AG09319 (cell line): Measurements from ENCODE around the gene ZNF385D.

Experiments used
- DNase-seq: peaks from one replicate; pipeline ENCODE4 v3.0.0-alpha.2; 2010; ENCODE audit warnings: low read depth; ENCODE audit errors: extremely low read depth
- TF ChIP-seq, protein P1 (sequence below): IDR thresholded peaks from 2 replicates; pipeline ENCODE4 v1.5.1; 2011; ENCODE audit warnings: low read depth, mild to moderate bottlenecking, inconsistent platforms, low read length, moderate library complexity

Gene ZNF385D

GRCh38 chr3:21542656-21543379 is 208.2 kb downstream of the ZNF385D start:
- TF ChIP-seq, protein P1, sequence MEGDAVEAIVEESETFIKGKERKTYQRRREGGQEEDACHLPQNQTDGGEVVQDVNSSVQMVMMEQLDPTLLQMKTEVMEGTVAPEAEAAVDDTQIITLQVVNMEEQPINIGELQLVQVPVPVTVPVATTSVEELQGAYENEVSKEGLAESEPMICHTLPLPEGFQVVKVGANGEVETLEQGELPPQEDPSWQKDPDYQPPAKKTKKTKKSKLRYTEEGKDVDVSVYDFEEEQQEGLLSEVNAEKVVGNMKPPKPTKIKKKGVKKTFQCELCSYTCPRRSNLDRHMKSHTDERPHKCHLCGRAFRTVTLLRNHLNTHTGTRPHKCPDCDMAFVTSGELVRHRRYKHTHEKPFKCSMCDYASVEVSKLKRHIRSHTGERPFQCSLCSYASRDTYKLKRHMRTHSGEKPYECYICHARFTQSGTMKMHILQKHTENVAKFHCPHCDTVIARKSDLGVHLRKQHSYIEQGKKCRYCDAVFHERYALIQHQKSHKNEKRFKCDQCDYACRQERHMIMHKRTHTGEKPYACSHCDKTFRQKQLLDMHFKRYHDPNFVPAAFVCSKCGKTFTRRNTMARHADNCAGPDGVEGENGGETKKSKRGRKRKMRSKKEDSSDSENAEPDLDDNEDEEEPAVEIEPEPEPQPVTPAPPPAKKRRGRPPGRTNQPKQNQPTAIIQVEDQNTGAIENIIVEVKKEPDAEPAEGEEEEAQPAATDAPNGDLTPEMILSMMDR: no peak
- no peak for DNase-seq

DNA sequence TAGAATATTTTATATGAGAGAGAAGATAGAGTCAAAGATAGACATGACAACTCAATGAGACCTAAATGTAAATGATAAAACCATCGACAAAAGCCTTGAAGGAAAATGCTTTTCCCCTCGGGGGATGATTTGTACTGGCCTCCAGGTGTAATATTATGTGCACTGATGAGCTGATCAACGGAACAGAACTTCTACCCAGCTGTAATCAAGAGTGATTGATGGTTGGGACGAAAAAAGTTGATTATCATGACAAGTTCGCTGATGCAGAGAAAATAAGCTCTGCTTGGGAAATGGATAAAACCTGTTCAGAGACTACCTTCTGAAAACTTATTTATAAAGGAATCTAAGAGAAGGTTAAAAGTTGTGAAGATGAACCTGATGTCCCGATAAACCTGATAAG is 210.7 kb downstream of the ZNF385D start:
- DNase-seq: no peak
- TF ChIP-seq, protein P1: no peak

- no peak for DNase-seq
- TF ChIP-seq, protein P1: no peak
Observed at GRCh38 chr3:21534462-21534861, 216.5 kb downstream of the ZNF385D start.

GRCh38 chr3:21533002-21533401 is 218.0 kb downstream of the ZNF385D start:
- TF ChIP-seq, protein P1: no peak
- DNase-seq: no peak

- TF ChIP-seq, protein P1: no peak
- no peak for DNase-seq
Observed at GRCh38 chr3:21531909-21532308, 219.1 kb downstream of the ZNF385D start.

DNA sequence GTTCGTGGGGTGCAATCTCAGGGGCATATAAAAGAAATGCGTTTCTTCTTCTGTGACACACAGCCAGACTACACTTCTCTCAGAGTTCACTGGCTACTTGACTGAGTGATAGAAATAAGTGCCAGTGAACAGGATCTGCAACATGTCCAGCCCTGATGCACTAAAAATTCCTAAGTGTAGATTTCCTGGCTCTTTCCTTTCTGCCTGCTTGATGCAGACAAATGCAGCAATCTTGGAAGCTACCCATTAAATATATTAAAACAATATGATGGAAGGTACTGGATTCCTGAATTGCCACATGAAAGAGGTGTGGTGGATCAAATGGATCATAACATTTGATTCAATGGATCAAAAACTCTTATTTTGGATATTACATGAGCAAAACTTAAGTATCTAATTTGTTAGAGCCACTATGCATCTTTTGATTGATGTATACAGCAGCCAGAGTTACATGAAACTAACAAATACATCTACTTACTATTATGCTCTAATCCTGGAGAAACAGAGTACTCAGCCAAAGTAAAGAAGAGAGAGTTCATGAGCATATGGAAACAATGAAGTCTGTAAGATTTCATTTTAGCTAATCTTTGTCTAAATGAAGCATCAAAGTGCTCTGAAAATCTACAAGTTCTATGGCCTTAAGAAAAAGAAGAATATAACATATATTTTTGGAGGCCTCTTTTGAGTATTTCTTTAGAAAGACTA is 222.6 kb downstream of the ZNF385D start:
- TF ChIP-seq, protein P1: no peak
- DNase-seq: no peak

- no peak for DNase-seq
- TF ChIP-seq, protein P1: no peak
Observed at GRCh38 chr3:21526461-21526860, 224.5 kb downstream of the ZNF385D start.
